ENCODE measurements around the gene VOPP1. TPM values are rescaled to one million over a fixed set of nuclear protein-coding genes. Genes with fewer than 3 reads are reported as not detected.

Gene VOPP1
- total and polyA plus RNA-seq, 2 donors (not counting 1 experiment from before 2014, with no cell fraction given): 52.1 to 70.7 TPM

- Histone ChIP-seq H3K9me3 (ENCODE audit: control insufficient read depth, insufficient read depth, low read depth, low read length) (no peaks in the 10 kb centered on the region), H2AFZ (ENCODE audit: low read length) (no peak overlapping the region), H3K4me2 (ENCODE audit: extremely low read depth, insufficient read depth, low read length) (no peak overlapping the region), H3K4me1 (ENCODE audit: control insufficient read depth, extremely low read depth, insufficient read depth, low read length) (no peaks in the 10 kb centered on the region), H3K4me3 (replicated peaks in 1 of 4; ENCODE audit: control extremely low read depth in 1 of 4, insufficient read depth in 1 of 4, low read depth in 3 of 4, low read length in 4 of 4) (no peak overlapping the region), H3K27me3 (ENCODE audit: control insufficient read depth, insufficient read depth, low read length) (no peaks in the 10 kb centered on the region), H4K20me1 (ENCODE audit: control insufficient read depth, extremely low read depth, insufficient read depth, low read length) (no peaks in the 10 kb centered on the region), H3K36me3 (ENCODE audit: control insufficient read depth, insufficient read depth, low read length) (no peaks in the 10 kb centered on the region), H3K27ac (ENCODE audit: insufficient read depth, low read length) (no peak overlapping the region), H3K79me2 (ENCODE audit: control insufficient read depth, insufficient read depth, low read length) (no peaks in the 10 kb centered on the region), H3K9ac (ENCODE audit: insufficient read depth, low read length) (no peak overlapping the region)
- DNase-seq (ENCODE audit: low read depth in 2 of 2): no peak
- TF ChIP-seq EZH2 (IDR thresholded peaks at IDR 0.05; ENCODE audit: low read length, missing control alignments) (no peak), CTCF (conservative IDR thresholded peaks at IDR 0.05 in 1 of 2, IDR thresholded peaks at IDR 0.05 in 1 of 2; ENCODE audit: low read depth in 1 of 2, low read length in 2 of 2) (no peak)
Measured at GRCh38 chr7:55448526-55448925, 123.8 kb downstream of the VOPP1 start.

- no peaks in the 10 kb centered on the region for H3K9me3 ChIP-seq (ENCODE audit: control insufficient read depth, insufficient read depth, low read depth, low read length)
- TF ChIP-seq EZH2 (IDR thresholded peaks at IDR 0.05; ENCODE audit: low read length, missing control alignments): no peak
- TF ChIP-seq CTCF (conservative IDR thresholded peaks at IDR 0.05 in 1 of 2, IDR thresholded peaks at IDR 0.05 in 1 of 2; ENCODE audit: low read depth in 1 of 2, low read length in 2 of 2): no peak
- DNase-seq (ENCODE audit: low read depth in 2 of 2): no peak
Measured at GRCh38 chr7:55444786-55445185, 127.5 kb downstream of the VOPP1 start.

GRCh38 chr7:55441774-55442522 is 130.4 kb downstream of the VOPP1 start:
- H4K20me1 ChIP-seq (ENCODE audit: control insufficient read depth, extremely low read depth, insufficient read depth, low read length): no peaks in the 10 kb centered on the region
- H2AFZ ChIP-seq (ENCODE audit: low read length): no peak overlapping the region
- H3K4me3 ChIP-seq (replicated peaks in 1 of 4; ENCODE audit: control extremely low read depth in 1 of 4, insufficient read depth in 1 of 4, low read depth in 3 of 4, low read length in 4 of 4): no peak overlapping the region
- peaks cover 22% of the 10 kb centered on the region for H3K4me1 ChIP-seq (ENCODE audit: control insufficient read depth, extremely low read depth, insufficient read depth, low read length)
- H3K9ac ChIP-seq (ENCODE audit: insufficient read depth, low read length): no peak overlapping the region
- no peaks in the 10 kb centered on the region for H3K9me3 ChIP-seq (ENCODE audit: control insufficient read depth, insufficient read depth, low read depth, low read length)
- no peaks in the 10 kb centered on the region for H3K36me3 ChIP-seq (ENCODE audit: control insufficient read depth, insufficient read depth, low read length)
- H3K4me2 ChIP-seq (ENCODE audit: extremely low read depth, insufficient read depth, low read length): peak overlapping the region; percentile 37
- H3K27me3 ChIP-seq (ENCODE audit: control insufficient read depth, insufficient read depth, low read length): no peaks in the 10 kb centered on the region
- H3K27ac ChIP-seq (ENCODE audit: insufficient read depth, low read length): peak overlapping the region; percentile 31
- no peaks in the 10 kb centered on the region for H3K79me2 ChIP-seq (ENCODE audit: control insufficient read depth, insufficient read depth, low read length)
- no peak for TF ChIP-seq EZH2 (IDR thresholded peaks at IDR 0.05; ENCODE audit: low read length, missing control alignments)
- TF ChIP-seq CTCF (conservative IDR thresholded peaks at IDR 0.05 in 1 of 2, IDR thresholded peaks at IDR 0.05 in 1 of 2; ENCODE audit: low read depth in 1 of 2, low read length in 2 of 2): no peak
- DNase-seq (ENCODE audit: low read depth in 2 of 2): peak; percentile 67 to 83

More at GRCh38 chr7:55444786-55445185, 127.5 kb downstream of the VOPP1 start:
- Histone ChIP-seq H3K36me3 (ENCODE audit: control insufficient read depth, insufficient read depth, low read length) (no peaks in the 10 kb centered on the region), H2AFZ (ENCODE audit: low read length) (no peak overlapping the region), H3K4me1 (ENCODE audit: control insufficient read depth, extremely low read depth, insufficient read depth, low read length) (peaks cover 18% of the 10 kb centered on the region), H3K27ac (ENCODE audit: insufficient read depth, low read length) (no peak overlapping the region), H3K9ac (ENCODE audit: insufficient read depth, low read length) (no peak overlapping the region), H3K79me2 (ENCODE audit: control insufficient read depth, insufficient read depth, low read length) (no peaks in the 10 kb centered on the region), H3K4me2 (ENCODE audit: extremely low read depth, insufficient read depth, low read length) (no peak overlapping the region), H4K20me1 (ENCODE audit: control insufficient read depth, extremely low read depth, insufficient read depth, low read length) (no peaks in the 10 kb centered on the region), H3K27me3 (ENCODE audit: control insufficient read depth, insufficient read depth, low read length) (no peaks in the 10 kb centered on the region), H3K4me3 (replicated peaks in 1 of 4; ENCODE audit: control extremely low read depth in 1 of 4, insufficient read depth in 1 of 4, low read depth in 3 of 4, low read length in 4 of 4) (no peak overlapping the region)
